ENCODE measurements around the gene RIMOC1. TPM values are rescaled to one million over a fixed set of nuclear protein-coding genes. Genes with fewer than 3 reads are reported as not detected.

The RIMOC1 gene
- total and polyA plus RNA-seq, 10 of the 15 experiments (the other 5 are each of a cell fraction or from before 2014, with no cell fraction given): 3.9 to 33.1 (median 16.0) TPM

DNA sequence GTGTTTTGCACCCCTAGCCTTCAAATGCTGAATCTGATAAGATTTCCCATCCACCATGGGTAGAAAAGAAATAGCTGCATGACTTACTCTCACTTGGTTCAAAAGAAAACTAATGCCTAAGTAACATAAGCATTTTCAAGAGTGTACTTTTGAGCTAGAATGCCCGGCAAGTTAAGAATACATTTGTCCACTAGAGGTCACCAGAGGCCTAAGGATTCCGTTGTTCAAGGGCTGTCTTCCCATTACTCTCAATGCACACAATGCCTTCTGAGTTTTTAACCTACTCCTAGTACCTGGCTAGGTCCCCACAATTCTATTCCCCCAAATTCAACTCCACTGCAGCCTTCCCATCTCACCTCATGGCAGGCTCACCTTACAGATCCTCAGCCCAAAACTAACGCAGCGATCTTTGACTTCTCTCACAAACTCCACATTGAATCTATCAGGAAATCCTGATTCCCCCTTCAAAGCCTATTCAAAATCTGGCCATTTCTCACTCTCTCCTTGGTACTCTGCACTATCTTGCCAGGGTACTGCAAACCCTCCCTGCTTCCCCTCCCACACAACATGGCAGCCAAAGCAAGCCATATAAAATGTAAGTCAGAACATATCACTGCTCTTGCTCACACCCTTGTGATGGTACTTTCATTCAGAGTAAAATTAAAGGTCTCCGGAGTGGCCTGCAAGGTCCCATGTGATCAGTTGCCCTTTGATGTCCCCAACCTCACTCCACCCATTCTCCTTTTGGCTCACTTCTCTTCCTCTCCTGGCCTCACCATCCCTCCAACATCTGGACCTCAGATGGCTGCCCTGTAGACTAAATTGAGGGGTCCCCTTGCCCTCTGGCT lies 47.3 kb upstream of the RIMOC1 start:
- RAD21 ChIA-PET (ENCODE audit: unreplicated experiment): interaction anchor here (0.6 to 5.9 kb wide), 28 partner anchors 9 to 1032 kb away, joined by 3 to 127 read pairs (median 4); partner anchors contain the start of genes FBXO4 and GHR
- H3K4me2 ChIP-seq (ENCODE audit: control insufficient read depth, insufficient read depth): no peak overlapping the region
- H3K4me1 ChIP-seq (ENCODE audit: control insufficient read depth, insufficient read depth, low read length): no peaks in the 10 kb centered on the region
- intact Hi-C loops (cut with micrococcal nuclease; ENCODE audit: unreplicated experiment): loop anchor here (1.0 to 5.0 kb wide), 5 partner anchors 148 to 1030 kb away; no protein-coding TSS in a partner anchor
- WGBS (ENCODE audit: insufficient coverage, insufficient replicate concordance, low lambda C conversion rate, missing lambda C conversion rate): 58% methylated on average over 5 of the region's 5 CpGs
- SMC1A ChIA-PET (ENCODE audit: uncharacterized antibody, unreplicated experiment): interaction anchor here (0.6 to 8.5 kb wide), 30 partner anchors 8 to 1033 kb away, joined by 3 to 172 read pairs (median 4); partner anchors contain the start of genes FBXO4 and RIMOC1
- TF ChIP-seq, protein P1, sequence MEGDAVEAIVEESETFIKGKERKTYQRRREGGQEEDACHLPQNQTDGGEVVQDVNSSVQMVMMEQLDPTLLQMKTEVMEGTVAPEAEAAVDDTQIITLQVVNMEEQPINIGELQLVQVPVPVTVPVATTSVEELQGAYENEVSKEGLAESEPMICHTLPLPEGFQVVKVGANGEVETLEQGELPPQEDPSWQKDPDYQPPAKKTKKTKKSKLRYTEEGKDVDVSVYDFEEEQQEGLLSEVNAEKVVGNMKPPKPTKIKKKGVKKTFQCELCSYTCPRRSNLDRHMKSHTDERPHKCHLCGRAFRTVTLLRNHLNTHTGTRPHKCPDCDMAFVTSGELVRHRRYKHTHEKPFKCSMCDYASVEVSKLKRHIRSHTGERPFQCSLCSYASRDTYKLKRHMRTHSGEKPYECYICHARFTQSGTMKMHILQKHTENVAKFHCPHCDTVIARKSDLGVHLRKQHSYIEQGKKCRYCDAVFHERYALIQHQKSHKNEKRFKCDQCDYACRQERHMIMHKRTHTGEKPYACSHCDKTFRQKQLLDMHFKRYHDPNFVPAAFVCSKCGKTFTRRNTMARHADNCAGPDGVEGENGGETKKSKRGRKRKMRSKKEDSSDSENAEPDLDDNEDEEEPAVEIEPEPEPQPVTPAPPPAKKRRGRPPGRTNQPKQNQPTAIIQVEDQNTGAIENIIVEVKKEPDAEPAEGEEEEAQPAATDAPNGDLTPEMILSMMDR (IDR thresholded peaks at IDR 0.05 in 2 of 3, conservative IDR thresholded peaks at IDR 0.05 in 1 of 3; ENCODE audit: control insufficient read depth in 2 of 3, extremely low read depth in 1 of 3, insufficient read depth in 1 of 3, low read depth in 3 of 3, low read length in 3 of 3): peak; percentile 57 to 83 (median 75)
- TF ChIP-seq HDAC2 (IDR thresholded peaks at IDR 0.05): no peak
- peak; percentile 90 for TF ChIP-seq RAD21 (IDR thresholded peaks at IDR 0.05; ENCODE audit: insufficient read depth, low read depth, low read length)
- peak; percentile 75; the same call in 1 of the 2 replicates for TF ChIP-seq SMC3 (IDR thresholded peaks at IDR 0.05; ENCODE audit: borderline replicate concordance, low read length)
- 0 out of 2 replicates have a peak, but pooled peaks have one; percentile 14 for TF ChIP-seq YY1 (IDR thresholded peaks at IDR 0.05; ENCODE audit: low read depth, low read length)
- H3K9ac ChIP-seq (ENCODE audit: control insufficient read depth, insufficient read depth, low read length): no peak overlapping the region
- no peak overlapping the region for H2AFZ ChIP-seq (ENCODE audit: control insufficient read depth, low read depth, low read length)
- DNase-seq (ENCODE audit: low read depth, low spot score): no peak
- in situ Hi-C loops (cut with MboI): loop anchor here (5.0 to 10.0 kb wide), 3 partner anchors 200 to 908 kb away; no protein-coding TSS in a partner anchor
- BruUV-seq (replicated peaks): no TSS peak
- H3K36me3 ChIP-seq (ENCODE audit: control insufficient read depth in 2 of 2, insufficient read depth in 2 of 2, low read length in 1 of 2): peaks cover 0 to 25% of the 10 kb centered on the region in 2 experiments; a peak in 3 of 4 replicates
- peak; percentile 99 for FAIRE-seq
- H3K27me3 ChIP-seq (replicated peaks in 1 of 2; ENCODE audit: control insufficient read depth in 2 of 2, insufficient read depth in 2 of 2, low read length in 1 of 2): no peaks in the 10 kb centered on the region
- no peaks in the 10 kb centered on the region for H4K20me1 ChIP-seq (ENCODE audit: control insufficient read depth, insufficient read depth)
- no peak overlapping the region for H3K4me3 ChIP-seq
- no peaks in the 10 kb centered on the region for H3K79me2 ChIP-seq (ENCODE audit: control insufficient read depth, insufficient read depth, low read length)
- CTCF ChIA-PET: interaction anchor here (0.6 to 11.0 kb wide), 48 partner anchors 10 to 1032 kb away, joined by 3 to 300 read pairs (median 4); partner anchors contain the start of genes FBXO4, GHR and RIMOC1
- no peaks in the 10 kb centered on the region for H3K9me3 ChIP-seq (replicated peaks; ENCODE audit: control insufficient read depth, insufficient read depth, low read length)
- POLR2A ChIA-PET: interaction anchor here (1.5 kb wide), 1 partner anchor 201 kb away, joined by 4 read pairs; no protein-coding TSS in a partner anchor
- peak; percentile 98 for ATAC-seq
- H3K27ac ChIP-seq (ENCODE audit: control insufficient read depth, insufficient read depth): no peak overlapping the region
